MM.1S (cell line): ENCODE data around the gene SCLY.

Source experiments
- EZH2 ChIP-seq: fragments of 300-600 bp; sonication (generic); optimal IDR thresholded peaks from 2 replicates; pipeline ENCODE3; 2017; ENCODE audit warnings: low read depth, mild to moderate bottlenecking, antibody characterized with exemption, low read length, mixed read lengths
- TF ChIP-seq, protein P1 (sequence below): fragments of 300-600 bp; sonication (generic); IDR thresholded peaks from 2 replicates; pipeline ENCODE4 v1.5.1; 2016; ENCODE audit warnings: antibody characterized with exemption, low read length, mixed read lengths

DNA sequence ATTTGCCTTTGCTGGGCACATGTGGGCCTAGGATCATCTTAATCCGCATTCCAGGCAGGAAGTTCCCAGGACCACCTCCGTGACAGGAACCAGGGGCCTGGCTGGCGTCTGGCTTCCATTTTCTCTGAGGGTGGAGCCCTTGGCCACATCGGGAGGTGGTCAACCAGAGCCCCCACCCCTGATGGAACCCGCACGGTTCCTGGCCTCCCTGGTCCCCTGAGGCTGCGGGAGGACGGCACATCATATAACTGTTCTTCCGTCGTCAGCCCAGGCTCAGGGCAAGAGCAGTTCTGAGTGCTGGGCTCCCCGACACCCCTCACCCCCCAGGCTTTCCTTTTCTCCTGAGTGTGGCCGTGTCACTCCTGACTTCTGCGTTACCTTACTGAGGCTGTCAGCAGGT lies 52.8 kb downstream of the SCLY start:
- TF ChIP-seq, protein P1, sequence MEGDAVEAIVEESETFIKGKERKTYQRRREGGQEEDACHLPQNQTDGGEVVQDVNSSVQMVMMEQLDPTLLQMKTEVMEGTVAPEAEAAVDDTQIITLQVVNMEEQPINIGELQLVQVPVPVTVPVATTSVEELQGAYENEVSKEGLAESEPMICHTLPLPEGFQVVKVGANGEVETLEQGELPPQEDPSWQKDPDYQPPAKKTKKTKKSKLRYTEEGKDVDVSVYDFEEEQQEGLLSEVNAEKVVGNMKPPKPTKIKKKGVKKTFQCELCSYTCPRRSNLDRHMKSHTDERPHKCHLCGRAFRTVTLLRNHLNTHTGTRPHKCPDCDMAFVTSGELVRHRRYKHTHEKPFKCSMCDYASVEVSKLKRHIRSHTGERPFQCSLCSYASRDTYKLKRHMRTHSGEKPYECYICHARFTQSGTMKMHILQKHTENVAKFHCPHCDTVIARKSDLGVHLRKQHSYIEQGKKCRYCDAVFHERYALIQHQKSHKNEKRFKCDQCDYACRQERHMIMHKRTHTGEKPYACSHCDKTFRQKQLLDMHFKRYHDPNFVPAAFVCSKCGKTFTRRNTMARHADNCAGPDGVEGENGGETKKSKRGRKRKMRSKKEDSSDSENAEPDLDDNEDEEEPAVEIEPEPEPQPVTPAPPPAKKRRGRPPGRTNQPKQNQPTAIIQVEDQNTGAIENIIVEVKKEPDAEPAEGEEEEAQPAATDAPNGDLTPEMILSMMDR, result no peak
- TF ChIP-seq EZH2, result no peak
